Measurements from ENCODE around the gene LAMA4.

DNA sequence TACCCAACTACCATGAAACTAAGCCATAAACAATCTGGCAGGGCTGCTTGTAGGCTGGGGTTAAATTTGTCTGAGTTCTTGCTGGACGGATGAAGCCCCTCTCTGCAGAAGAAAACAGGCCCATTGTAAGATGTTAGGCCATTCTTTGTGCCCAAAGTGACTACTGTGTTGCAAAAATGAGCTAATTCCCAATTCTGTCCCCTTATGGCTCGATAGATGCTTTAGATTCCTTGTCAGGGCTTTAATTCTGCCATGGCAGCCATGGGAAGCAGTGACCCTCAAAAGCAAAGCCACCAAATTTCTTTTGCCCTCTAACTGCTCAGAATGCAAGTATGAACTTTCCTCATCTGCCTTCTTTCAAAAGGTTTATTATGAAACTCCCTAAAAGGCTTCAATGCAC, 45.2 kb downstream of the LAMA4 start:
- no peak for TF ChIP-seq EP300 (IDR thresholded peaks at IDR 0.05)
- TF ChIP-seq CTCF (IDR thresholded peaks at IDR 0.05), result no peak
- TF ChIP-seq POLR2AphosphoS5 (IDR thresholded peaks at IDR 0.05), result no peak
